Ureter (tissue), 1 donor: ENCODE results near the gene SLC4A8. TPM values are rescaled to one million over a fixed set of nuclear protein-coding genes. Genes with fewer than 3 reads are reported as not detected.
"Not testable (repeated sequence)": the region's sequence is repeated elsewhere in the genome, so short reads cannot be mapped to it uniquely, and the experiment has no call there.

Experiments
- DNase-seq: peaks from one replicate; pipeline ENCODE4 v3.0.0-alpha.2; 2020; ENCODE audit warnings: low spot score
- total RNA-seq: library from RNA; stranded (reverse); gene quantifications from one replicate; pipeline ENCODE4 v1.2.4, GENCODE V29; 2023
- donor health status: DM: yes; HTN: yes; CAD: no.

SLC4A8 gene
- total RNA-seq, 1 donor from 2014 or later = 3.0 TPM

GRCh38 chr12:51475543-51475942, 50.9 kb downstream of the SLC4A8 start:
- no peak for DNase-seq

- no peak for DNase-seq
Observed at GRCh38 chr12:51480978-51481377, 56.3 kb downstream of the SLC4A8 start.

- no peak for DNase-seq
Observed at GRCh38 chr12:51482929-51483697, 58.5 kb downstream of the SLC4A8 start.

- DNase-seq = no peak
Observed at GRCh38 chr12:51484119-51484518, 59.5 kb downstream of the SLC4A8 start.

- DNase-seq = no peak
Observed at GRCh38 chr12:51488281-51488680, 63.6 kb downstream of the SLC4A8 start.

GRCh38 chr12:51493281-51493680, 68.7 kb downstream of the SLC4A8 start:
- DNase-seq = no peak

GRCh38 chr12:51496895-51497294, 72.3 kb downstream of the SLC4A8 start:
- no peak for DNase-seq

GRCh38 chr12:51504851-51505250, 80.2 kb downstream of the SLC4A8 start:
- DNase-seq = no peak

- no peak for DNase-seq
Observed at GRCh38 chr12:51505360-51506105, 80.9 kb downstream of the SLC4A8 start.

GRCh38 chr12:51507178-51507577, 82.5 kb downstream of the SLC4A8 start:
- no peak for DNase-seq

GRCh38 chr12:51508285-51508684, 83.7 kb downstream of the SLC4A8 start:
- no peak for DNase-seq

GRCh38 chr12:51511546-51512260, 87.1 kb downstream of the SLC4A8 start:
- DNase-seq = no peak

- no peak for DNase-seq
Observed at GRCh38 chr12:51512438-51512837, 87.8 kb downstream of the SLC4A8 start.

GRCh38 chr12:51515037-51515436, 90.4 kb downstream of the SLC4A8 start:
- DNase-seq = not testable (repeated sequence)

GRCh38 chr12:51517316-51517715, 92.7 kb downstream of the SLC4A8 start:
- no peak for DNase-seq

- DNase-seq = no peak
Observed at GRCh38 chr12:51517800-51518199, 93.2 kb downstream of the SLC4A8 start.

- DNase-seq = no peak
Observed at GRCh38 chr12:51519755-51520154, 95.1 kb downstream of the SLC4A8 start.

- DNase-seq = no peak
Observed at GRCh38 chr12:51520576-51521325, 96.1 kb downstream of the SLC4A8 start.

GRCh38 chr12:51521554-51522276, 97.1 kb downstream of the SLC4A8 start:
- DNase-seq = no peak

GRCh38 chr12:51522696-51523095, 98.1 kb downstream of the SLC4A8 start:
- DNase-seq = no peak

GRCh38 chr12:51524386-51524901, 99.8 kb downstream of the SLC4A8 start:
- DNase-seq = no peak
